GM21619 (cell line): ENCODE measurements around the gene AXIN2.

ENCODE experiments used
- ATAC-seq: cut with Tn5 transposase; IDR thresholded peaks from one replicate; pipeline ENCODE4 v1.9.1; 2021; ENCODE audit not compliant: unreplicated experiment

The AXIN2 gene

DNA sequence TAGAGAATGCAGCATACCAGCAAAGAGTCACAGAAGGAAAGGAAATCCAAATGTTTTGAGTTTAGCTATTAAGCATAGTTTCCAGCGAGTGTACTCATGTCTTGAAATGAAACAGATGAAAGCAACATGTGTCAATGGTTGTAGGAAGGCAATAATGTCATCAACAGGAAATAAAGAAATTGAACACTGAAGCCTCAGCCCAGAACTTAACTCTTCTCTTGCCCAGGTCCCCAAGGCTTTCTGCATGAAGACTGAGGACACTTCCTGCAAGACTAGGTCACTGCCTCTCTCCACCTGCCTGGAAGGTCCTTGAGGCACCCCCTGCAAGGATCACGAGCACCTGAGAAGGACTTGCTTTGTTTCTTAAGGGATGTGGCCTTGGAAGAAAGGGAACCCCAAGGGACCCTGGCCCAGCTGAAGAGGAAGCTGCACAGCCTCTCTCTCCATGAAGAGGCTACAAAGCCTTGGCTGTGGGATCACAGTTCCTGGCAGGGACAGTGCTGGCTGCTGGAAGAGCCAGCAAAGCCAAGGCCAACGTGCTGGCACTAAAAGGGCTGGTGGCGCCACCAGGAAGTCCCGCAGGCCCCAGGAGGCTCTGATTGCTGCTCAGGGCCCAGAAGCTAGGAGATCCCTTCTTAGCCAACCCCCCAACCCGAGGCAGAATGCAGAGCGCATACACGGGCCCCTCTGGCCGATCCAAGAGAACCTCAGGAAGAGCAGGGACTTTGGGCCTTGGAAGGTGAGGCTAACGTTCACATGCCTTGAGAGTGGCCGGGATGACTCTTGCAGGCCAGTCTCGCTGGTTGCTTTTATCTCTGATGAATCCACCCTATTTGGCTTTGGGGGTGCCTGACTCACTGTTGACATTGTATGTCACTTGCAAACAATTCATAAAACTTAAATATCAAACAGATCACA, 23.4 kb upstream of the AXIN2 start:
- no peak for ATAC-seq

DNA sequence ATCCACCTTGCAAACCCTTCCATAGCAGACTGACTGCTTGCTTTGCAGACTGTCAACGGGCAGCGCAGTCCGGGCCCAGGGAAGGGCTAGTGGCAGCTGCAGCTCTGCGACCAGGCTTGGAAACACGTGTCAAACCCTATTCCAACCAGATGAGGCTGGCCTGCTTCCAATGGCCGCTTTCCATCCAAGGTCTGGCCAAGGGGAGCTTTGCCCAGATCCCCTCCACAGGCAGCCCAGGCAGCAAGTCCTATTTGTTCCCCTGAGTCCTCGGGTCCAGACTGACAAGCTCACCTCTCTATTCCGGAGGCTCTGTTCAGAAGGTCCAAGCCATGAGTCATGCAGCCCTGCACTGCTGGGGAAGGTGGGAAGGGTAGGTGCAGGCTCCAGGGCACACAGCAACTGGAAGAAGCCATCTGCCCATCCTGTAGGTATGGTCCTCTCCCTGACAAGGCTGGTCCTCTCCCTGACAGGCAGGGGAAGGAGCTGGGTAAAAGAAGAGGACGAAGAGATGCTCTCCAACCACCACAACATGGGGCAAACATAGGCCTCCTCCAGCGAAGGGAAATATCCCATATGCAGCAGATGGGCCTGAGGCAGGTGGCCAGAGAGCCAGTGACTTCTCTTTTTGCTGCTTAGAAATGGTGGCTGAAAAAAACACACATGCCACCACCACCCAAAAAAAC, 22.6 kb upstream of the AXIN2 start:
- no peak for ATAC-seq

DNA sequence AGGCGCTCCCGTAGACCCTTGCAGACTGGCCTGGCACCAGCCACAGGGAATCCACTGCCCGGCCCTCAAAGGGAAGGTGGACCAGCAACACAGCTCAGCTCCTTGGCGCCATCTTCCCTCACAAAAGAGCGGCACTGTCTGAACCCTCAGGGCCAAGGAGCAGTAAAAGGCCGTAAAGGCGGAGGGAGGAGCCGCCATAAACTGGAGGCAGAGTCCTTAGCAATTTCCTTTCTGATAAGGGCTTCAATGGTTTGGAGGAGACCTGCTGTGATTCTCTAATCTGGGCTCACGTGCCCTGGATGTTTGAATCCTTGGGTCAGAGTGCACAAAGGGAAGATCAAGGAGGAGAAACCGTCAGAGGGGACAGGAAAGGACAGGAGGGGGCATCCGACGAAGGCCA, 15.5 kb upstream of the AXIN2 start:
- no peak for ATAC-seq

DNA sequence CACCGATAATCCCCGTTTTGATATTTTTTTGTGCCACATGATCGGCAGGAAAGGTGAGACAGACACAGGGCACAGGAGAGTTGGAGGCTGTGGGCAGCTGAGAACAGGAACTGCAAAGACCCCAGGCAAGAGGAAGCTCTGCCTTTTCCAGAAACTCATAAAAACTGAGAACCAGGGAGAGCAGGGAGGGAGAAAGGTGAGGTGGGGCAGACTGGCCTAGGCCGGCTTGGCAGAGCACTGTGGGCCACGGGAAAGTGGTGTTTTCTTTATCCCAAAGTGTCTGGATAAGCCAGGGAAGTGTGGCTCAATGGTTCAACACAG, 11.8 kb upstream of the AXIN2 start:
- ATAC-seq, result no peak

- no peak for ATAC-seq
Observed at GRCh38 chr17:65572581-65573281, 11.3 kb upstream of the AXIN2 start.

DNA sequence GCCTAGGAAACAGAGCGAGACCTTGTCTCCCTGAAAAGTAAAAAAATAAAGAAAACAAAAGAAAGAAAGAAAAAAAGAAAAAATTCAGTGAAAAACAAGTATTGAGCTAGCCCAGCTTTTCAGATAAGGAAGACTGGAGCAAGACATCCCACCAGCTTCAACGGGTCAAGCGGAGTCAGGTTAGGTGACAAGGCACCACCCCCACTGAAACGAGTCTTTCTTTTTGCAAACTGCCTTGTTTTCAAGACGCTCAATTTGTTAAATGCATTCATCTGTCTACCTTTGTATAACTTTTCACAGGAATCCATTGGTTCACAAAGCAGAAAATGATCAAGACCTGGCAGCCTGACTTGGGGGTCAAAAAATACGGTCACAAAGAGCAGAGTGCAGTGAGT, 10.7 kb upstream of the AXIN2 start:
- ATAC-seq, result no peak

DNA sequence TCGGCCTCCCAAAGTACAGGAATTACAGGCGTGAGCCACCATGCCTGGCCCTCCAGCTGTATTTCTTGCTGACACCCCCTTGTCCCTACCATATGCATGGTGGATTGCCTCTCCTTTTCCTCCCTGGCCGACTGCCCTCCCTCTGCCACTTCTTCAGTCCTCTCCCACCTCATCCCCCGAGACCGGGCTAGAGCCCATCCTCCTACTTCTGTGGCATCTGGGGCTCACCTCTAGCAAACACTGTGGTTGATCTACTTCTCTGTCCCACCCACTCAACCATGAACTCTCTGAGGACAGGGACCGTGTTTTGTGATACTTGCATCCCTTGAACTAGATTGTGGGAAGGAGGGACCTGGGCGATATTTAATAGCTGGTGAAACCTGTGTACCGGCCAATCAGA, 7.5 kb upstream of the AXIN2 start:
- no peak for ATAC-seq

- ATAC-seq, result no peak
Observed at GRCh38 chr17:65567566-65567965, 6.1 kb upstream of the AXIN2 start.

- no peak for ATAC-seq
Observed at GRCh38 chr17:65565559-65565958, 4.1 kb upstream of the AXIN2 start.

DNA sequence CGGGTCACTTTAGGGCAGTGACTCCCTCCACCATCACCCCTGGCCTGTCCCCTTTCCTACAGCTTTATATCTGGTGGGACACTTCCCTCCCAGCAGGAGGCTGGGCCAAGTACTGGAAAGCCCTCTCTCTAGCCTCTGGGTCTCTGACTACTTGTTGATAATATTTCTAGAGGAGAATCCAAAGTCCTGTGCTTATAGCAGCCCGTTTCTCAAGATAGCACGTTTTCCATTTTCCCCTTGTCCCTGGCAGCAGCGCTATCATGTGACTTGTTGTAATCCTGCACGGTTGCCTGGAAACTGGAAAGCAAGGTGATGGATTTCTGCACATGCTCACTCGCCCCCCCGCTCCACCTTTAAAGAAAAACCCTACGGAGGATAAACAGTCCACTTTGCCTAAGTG, 3.3 kb upstream of the AXIN2 start:
- ATAC-seq, result no peak

GRCh38 chr17:65562206-65562531, 721 bp upstream of the AXIN2 start:
- no peak for ATAC-seq

- no peak for ATAC-seq
Observed at GRCh38 chr17:65560628-65561451, 608 bp downstream of the AXIN2 start.

DNA sequence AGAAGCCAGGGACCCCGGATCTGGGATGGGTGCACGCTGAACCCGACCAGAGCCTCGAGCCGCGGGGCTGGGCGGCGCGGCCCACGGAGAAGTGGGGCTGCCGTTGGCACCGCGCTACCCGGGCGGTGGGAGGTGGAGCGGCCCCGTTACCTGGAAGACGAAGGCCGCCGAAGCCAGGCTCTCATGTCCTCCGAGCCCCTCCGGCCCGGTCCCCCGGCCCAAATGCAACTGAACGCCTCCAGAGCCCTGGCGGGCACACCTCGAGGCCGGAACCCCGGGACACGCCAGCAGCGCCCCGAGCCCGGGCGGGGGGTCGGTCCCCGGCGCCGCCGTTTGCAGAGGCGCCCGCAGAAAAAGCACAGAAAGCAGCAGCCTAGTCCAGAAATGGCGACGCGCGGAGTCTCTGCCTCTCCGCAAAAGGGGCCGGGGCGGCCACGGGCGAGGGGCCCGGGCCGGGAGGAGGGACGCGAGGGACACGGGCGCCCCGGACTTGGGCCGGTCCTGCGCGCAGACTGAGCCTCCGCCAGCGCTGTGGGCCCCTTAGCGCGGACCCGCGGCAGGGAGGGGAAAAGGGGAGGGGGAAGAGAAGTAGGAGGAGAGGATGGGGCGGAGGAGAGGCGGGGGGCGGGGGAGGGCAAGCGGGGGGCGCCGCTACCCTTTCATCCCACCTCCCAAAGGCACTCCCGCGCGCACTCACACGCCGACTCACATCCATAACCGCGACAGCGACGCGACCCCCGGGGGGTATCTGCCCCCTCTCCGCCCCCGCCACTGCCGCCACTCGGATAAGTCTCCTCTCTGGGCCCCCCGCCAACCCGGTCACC, 1.4 kb downstream of the AXIN2 start:
- ATAC-seq, result no peak

DNA sequence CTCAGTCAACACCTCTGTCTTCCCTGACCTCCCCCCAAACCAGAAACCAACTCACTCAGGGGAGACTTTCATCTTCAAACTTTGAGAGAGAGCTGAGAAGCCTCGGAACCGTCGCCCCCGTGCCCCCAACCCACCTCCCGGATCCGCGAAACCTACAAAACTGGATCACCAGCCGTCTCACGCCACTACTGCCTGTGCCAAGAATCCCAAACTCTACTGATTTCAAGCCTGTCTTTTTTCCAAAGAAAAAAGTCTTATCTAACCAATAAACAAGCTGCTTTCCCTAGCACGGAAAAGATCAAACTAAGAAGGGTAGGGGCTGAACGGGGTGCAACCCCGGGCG, 2.0 kb downstream of the AXIN2 start:
- ATAC-seq, result no peak

DNA sequence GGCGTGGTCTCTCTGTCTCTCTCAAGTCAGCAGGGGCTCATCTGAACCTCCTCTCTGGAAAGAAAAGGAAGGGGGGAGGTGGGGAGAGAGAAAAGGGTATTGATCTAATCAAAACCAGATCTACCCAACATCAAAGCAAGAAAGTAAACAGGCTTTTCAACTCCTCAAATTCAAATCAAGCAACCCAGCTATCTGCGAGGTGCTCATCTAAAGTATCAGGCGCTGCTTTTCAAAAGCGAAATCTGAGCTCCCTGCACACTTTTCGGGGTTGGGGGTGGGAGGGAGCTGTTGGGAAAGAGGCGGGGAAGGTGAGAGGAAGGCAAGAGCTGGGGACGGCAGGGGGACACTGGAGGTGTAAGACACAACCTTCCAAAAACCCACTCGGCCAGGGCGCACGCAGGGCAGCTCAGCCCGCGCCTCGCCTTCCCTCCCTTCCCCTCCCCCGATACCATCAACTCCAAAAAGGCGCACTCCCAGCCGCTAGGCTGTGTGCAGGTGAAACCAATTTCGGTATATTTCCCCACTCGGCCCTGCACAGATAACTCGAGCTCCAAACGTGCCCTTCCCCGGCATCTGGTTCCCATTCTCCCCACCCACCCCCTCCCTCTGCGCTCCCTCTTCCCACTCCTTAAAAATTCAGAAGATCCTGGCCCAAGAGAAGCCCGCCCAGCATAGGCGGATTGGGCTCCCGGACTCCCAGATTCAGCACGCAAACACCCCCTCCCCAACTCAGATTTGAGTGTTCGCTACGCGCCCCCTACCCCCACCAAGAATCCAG, 2.6 kb downstream of the AXIN2 start:
- no peak for ATAC-seq

DNA sequence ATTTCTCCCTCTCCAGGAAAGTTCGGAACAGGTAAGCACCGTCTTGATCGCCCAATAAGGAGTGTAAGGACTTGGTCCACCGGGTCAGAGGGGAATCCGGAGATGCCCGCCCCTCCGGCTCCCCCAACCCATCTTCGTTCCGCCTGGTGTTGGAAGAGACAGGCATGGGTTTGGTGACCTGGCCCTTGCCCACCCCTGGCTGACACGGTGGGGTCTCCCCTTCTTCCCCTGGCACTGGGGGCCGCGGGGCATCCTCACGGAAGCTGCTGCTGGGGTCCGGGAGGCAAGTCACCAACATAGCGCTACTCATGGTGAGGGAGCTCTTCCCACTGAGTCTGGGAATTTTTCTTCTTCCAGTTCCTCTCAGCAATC, 3.2 kb downstream of the AXIN2 start:
- no peak for ATAC-seq

DNA sequence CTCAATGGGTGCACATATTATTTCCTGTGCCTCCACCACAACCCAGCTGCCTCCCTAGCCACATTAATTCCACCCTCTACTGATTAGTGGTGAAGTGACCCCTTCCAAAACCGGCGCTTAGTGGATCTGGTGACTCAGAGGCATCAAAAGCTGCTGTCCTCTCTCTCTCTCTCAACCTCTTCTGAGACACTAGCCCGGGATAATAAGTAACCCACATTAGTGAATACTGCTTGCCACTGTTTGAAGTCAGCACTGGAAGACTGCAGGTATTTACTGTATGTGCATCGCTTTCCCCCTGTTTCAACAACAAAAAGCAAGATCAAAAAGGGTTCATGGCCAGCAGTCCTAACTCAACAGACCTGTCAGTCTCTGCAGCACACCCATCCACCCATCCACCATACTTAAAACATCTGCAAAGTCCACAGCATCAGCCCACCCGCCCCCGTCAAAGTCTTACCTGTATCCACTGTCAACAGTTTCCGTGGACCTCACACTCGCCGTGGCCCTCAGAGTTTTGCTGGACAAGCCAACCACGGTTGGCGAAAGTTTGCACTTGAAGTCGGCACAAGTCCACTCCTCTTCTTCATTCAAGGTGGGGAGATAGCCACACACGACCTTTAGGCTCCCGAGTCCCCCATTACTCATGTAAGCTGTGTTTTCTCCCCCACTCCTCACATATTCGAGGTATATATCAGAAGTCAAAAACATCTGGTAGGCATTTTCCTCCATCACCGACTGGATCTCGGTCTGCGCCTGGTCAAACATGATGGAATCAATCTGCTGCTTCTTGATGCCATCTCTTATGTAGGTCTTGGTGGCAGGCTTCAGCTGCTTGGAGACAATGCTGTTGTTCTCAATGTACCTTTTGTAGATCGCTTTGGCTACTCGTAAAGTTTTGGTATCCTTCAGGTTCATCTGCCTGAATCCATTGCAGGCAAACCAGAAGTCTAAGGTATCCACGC, 3.8 kb downstream of the AXIN2 start:
- ATAC-seq, result no peak

GRCh38 chr17:65556910-65557348, 4.5 kb downstream of the AXIN2 start:
- no peak for ATAC-seq
